ENCODE measurements around the gene HCRTR1.

DNA sequence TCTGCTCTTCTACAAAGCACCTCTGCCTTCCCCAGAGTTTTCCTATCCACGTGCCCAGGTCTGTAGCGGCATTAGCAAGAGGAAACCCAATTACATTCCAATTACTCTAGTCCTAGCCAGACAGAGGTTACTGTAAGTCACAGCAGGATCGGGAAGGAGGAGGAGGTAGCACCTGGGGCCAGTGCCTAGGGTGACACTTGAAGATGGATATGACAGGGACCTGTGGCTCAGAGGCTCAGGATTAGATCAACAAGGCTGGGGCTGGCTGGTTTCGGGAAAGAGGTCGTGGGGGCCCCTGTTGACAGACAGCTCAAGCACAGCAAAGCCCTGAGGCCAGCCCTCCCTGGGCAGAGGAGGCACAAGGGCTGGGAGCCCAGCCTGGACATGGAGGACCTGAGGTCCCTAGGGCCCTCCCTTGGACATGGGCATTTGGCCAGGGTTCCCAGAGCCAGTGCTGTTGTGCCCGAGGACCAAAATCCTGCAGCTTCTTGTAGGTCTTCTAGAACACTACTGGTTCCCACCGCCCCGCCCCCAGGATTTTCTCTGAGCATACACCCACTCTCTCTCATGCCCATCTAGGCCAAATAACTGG, 3.0 kb upstream of the HCRTR1 start:
- TF ChIP-seq, protein P1, sequence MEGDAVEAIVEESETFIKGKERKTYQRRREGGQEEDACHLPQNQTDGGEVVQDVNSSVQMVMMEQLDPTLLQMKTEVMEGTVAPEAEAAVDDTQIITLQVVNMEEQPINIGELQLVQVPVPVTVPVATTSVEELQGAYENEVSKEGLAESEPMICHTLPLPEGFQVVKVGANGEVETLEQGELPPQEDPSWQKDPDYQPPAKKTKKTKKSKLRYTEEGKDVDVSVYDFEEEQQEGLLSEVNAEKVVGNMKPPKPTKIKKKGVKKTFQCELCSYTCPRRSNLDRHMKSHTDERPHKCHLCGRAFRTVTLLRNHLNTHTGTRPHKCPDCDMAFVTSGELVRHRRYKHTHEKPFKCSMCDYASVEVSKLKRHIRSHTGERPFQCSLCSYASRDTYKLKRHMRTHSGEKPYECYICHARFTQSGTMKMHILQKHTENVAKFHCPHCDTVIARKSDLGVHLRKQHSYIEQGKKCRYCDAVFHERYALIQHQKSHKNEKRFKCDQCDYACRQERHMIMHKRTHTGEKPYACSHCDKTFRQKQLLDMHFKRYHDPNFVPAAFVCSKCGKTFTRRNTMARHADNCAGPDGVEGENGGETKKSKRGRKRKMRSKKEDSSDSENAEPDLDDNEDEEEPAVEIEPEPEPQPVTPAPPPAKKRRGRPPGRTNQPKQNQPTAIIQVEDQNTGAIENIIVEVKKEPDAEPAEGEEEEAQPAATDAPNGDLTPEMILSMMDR (IDR thresholded peaks at IDR 0.05) = no peak
- no peak for TF ChIP-seq POLR2A (IDR thresholded peaks at IDR 0.05)

Data from right lobe of liver (tissue), 4 donors.